Activated CD8-positive, alpha-beta T cell treated with anti-CD3 and anti-CD28 coated beads for 36 hours (primary cell): ENCODE data around the gene RALB. TPM values are rescaled to one million over a fixed set of nuclear protein-coding genes. Genes with fewer than 3 reads are reported as not detected.
"Not testable (repeated sequence)": the region's sequence is repeated elsewhere in the genome, so short reads cannot be mapped to it uniquely, and the experiment has no call there.

ENCODE experiments used
- ATAC-seq: fragments of 200-7000 bp; cut with Tn5 transposase; one replicate; pipeline ENCODE4 v1.10.0; 2021; ENCODE audit warnings: mild to moderate bottlenecking, moderate library complexity
- CTCF ChIA-PET: fragments of 350-600 bp; sonication (Branson Sonifier 250); formaldehyde crosslinking; loops from one replicate; lab custom pipeline; 2021; ENCODE audit warnings: antibody characterized with exemption; lab: Charles Lee
- POLR2A ChIA-PET: fragments of 350-600 bp; sonication (Branson Sonifier 250); formaldehyde crosslinking; loops from one replicate; lab custom pipeline; 2021; ENCODE audit warnings: antibody characterized with exemption; lab: Charles Lee
- DNase-seq: peaks from one replicate; pipeline ENCODE4 v3.0.0-alpha.2; 2020
- H3K27ac Mint-ChIP-seq: one replicate; pipeline ENCODE4 v1.8.0; 2021; ENCODE audit warnings: mild to moderate bottlenecking, mixed read lengths
- H3K27me3 Mint-ChIP-seq: one replicate; pipeline ENCODE4 v1.8.0; 2021; ENCODE audit warnings: mixed read lengths
- H3K36me3 Mint-ChIP-seq: one replicate; pipeline ENCODE4 v1.8.0; 2021; ENCODE audit warnings: low read depth, mixed read lengths
- H3K4me1 Mint-ChIP-seq: one replicate; pipeline ENCODE4 v1.8.0; 2021; ENCODE audit warnings: low read depth, mixed read lengths
- H3K4me3 Mint-ChIP-seq: one replicate; pipeline ENCODE4 v1.8.0; 2021; ENCODE audit warnings: mild to moderate bottlenecking, moderate library complexity, mixed read lengths
- H3K9me3 Mint-ChIP-seq: one replicate; pipeline ENCODE4 v1.8.0; 2021; ENCODE audit warnings: mixed read lengths
- intact Hi-C: fragments of 100-400 bp; cut with micrococcal nuclease; formaldehyde crosslinking; loops from one replicate; pipeline ENCODE4 v1.10.0; 2022
- total RNA-seq, 2 experiments: library from RNA; stranded (reverse); gene quantifications; one replicate each; pipeline ENCODE4 v1.2.3, GENCODE V29; 2021
- TF ChIP-seq, protein P1 (sequence below): fragments of 200-600 bp; IDR thresholded peaks from one replicate; pipeline ENCODE4 v1.8.0; 2022; ENCODE audit warnings: antibody characterized with exemption, mild to moderate bottlenecking

RALB gene
- total RNA-seq, 2 experiments from 2014 or later = 16.7 to 17.6 TPM

DNA sequence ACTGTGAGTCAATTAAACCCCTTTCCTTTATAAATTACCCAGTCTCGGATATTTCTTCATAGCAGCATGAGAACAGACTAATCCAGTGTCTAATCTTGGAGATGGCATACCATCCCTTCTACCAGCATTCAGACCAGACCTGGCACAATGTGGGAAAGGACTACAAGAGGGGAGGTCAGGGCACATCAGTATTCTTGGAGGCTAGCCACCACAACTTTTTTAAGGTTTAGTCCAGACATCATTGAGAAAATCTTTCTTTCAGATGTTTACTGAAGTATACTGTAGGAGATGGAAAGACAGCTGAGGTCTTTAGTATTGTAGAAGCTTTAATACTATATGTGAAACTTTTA lies 4.0 kb downstream of the RALB start:
- ChIA-PET POLR2A (no interaction called here), CTCF (interaction anchor here (1.1 to 3.3 kb wide), 3 partner anchors 11 to 56 kb away, joined by 3 to 13 read pairs (median 4); no protein-coding TSS in a partner anchor)
- DNase-seq (no peak), ATAC-seq (no peak)
- TF ChIP-seq, protein P1, sequence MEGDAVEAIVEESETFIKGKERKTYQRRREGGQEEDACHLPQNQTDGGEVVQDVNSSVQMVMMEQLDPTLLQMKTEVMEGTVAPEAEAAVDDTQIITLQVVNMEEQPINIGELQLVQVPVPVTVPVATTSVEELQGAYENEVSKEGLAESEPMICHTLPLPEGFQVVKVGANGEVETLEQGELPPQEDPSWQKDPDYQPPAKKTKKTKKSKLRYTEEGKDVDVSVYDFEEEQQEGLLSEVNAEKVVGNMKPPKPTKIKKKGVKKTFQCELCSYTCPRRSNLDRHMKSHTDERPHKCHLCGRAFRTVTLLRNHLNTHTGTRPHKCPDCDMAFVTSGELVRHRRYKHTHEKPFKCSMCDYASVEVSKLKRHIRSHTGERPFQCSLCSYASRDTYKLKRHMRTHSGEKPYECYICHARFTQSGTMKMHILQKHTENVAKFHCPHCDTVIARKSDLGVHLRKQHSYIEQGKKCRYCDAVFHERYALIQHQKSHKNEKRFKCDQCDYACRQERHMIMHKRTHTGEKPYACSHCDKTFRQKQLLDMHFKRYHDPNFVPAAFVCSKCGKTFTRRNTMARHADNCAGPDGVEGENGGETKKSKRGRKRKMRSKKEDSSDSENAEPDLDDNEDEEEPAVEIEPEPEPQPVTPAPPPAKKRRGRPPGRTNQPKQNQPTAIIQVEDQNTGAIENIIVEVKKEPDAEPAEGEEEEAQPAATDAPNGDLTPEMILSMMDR = no peak
- no peaks in the 10 kb centered on the region for H3K27me3 Mint-ChIP-seq
- H3K36me3 Mint-ChIP-seq = peaks cover 13% of the 10 kb centered on the region
- no peak overlapping the region for H3K4me3 Mint-ChIP-seq
- H3K4me1 Mint-ChIP-seq = peaks cover 37% of the 10 kb centered on the region
- intact Hi-C loops = no loop called here
- no peak overlapping the region for H3K27ac Mint-ChIP-seq
- peaks cover 11% of the 10 kb centered on the region for H3K9me3 Mint-ChIP-seq

DNA sequence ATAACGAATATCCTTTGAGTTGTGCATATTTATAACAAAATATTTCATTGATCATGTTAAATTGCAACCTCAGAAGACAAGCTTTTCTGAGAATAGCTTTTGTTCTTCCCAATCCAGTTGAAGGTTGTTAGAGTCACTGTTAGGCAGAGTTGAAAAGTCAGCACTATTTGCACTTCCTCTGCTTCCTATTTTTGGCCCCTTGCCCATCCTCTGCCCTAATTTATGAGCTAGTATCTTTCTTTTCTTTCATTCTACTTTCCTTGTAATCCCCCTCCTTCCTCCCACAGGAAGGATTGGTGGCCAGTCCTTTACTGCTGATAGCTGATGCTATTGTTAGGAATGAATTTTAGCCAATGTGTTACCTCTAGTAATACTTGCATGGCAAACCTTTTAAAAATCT lies 4.9 kb downstream of the RALB start:
- ATAC-seq (no peak), DNase-seq (no peak)
- Mint-ChIP-seq H3K4me1 (peaks cover 32% of the 10 kb centered on the region), H3K9me3 (peaks cover 11% of the 10 kb centered on the region), H3K4me3 (no peak overlapping the region), H3K36me3 (peaks cover 13% of the 10 kb centered on the region), H3K27ac (no peak overlapping the region), H3K27me3 (no peaks in the 10 kb centered on the region)
- POLR2A ChIA-PET = interaction anchor here (1.2 kb wide), 1 partner anchor 25 kb away, joined by 4 read pairs; no protein-coding TSS in a partner anchor
- TF ChIP-seq, protein P1 = no peak
- intact Hi-C loops = no loop called here
- CTCF ChIA-PET = interaction anchor here (0.9 to 3.3 kb wide), 4 partner anchors 10 to 55 kb away, joined by 3 to 13 read pairs (median 3); no protein-coding TSS in a partner anchor

DNA sequence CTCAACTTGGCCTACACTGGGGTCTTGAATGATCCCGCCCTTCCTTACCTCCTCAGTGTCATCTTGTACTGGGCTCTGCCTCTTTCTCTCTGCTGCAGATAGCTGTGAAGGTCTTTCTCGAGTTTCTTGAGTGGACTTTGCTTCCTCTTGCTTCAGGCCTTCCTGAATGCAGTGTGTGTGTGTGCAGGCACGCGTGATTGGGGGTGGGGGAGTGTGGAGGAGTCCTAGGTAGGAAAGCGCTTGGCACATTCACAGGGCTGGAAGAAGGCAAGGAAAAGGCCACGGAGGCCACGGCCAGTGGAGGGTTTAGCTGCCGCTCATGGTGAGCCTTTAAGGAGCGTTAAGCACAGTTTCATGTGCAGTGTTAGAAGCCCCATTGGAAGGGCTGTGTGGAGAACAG lies 5.5 kb downstream of the RALB start:
- Mint-ChIP-seq H3K4me3 (no peak overlapping the region), H3K27me3 (no peaks in the 10 kb centered on the region), H3K9me3 (peaks cover 11% of the 10 kb centered on the region), H3K36me3 (peaks cover 13% of the 10 kb centered on the region), H3K4me1 (peaks cover 32% of the 10 kb centered on the region), H3K27ac (no peak overlapping the region)
- ChIA-PET CTCF (interaction anchor here (1.2 to 3.3 kb wide), 3 partner anchors 9 to 81 kb away, joined by 3 to 13 read pairs (median 3); no protein-coding TSS in a partner anchor), POLR2A (interaction anchor here (1.2 kb wide), 1 partner anchor 26 kb away, joined by 4 read pairs; no protein-coding TSS in a partner anchor)
- TF ChIP-seq, protein P1 = no peak
- ATAC-seq (no peak), DNase-seq (no peak)
- intact Hi-C loops = no loop called here

DNA sequence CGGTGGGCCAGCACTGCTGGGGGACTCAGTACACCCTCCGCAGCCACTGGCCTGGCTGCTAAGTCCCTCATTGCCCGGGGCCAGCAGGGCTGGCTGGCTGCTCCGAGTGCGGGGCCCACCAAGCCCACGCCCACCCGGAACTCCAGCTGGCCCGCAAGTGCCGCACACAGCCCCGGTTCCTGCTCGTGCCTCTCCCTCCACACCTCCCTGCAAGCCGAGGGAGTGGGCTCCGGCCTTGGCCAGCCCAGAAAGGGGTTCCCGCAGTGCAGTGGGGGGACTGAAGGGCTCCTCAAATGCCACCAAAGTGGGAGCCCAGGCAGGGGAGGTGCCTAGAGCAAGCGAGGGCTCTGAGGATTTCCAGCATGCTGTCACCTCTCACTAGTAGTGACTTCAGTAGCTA lies 7.3 kb downstream of the RALB start:
- CTCF ChIA-PET = not testable (repeated sequence)

DNA sequence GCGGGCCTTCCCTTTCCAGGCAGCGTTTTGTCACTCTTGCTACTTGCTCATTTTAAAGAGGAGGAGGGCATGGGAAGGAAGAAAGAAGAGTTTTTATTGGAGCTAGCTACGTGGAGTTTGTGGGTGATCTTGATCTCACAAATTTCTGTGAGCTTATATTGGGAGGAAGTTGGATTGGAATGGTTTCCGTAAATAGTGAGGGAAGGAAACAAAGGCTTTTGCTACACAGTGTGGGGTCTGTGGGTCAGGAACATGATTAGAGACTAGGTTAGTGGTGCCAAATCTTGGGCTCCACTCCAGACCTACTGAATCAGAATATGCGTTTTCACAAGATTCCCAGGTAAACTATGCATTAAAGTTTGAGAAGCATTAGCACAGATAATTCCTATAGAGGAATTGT lies 8.1 kb downstream of the RALB start:
- intact Hi-C loops = no loop called here
- POLR2A ChIA-PET = interaction anchor here (1.4 kb wide), 1 partner anchor 10 kb away, joined by 4 read pairs; no protein-coding TSS in a partner anchor
- peak overlapping the region; percentile 47 for H3K27ac Mint-ChIP-seq

More for the DNA sequence above, 7.3 kb downstream of the RALB start:
- H3K27me3 Mint-ChIP-seq, ATAC-seq, POLR2A ChIA-PET, H3K27ac Mint-ChIP-seq, H3K4me3 Mint-ChIP-seq, intact Hi-C loops, DNase-seq: not testable (repeated sequence)
- peaks cover 24% of the 10 kb centered on the region for H3K4me1 Mint-ChIP-seq
- H3K36me3 Mint-ChIP-seq = peaks cover 13% of the 10 kb centered on the region
- peaks cover 11% of the 10 kb centered on the region for H3K9me3 Mint-ChIP-seq

More for the DNA sequence above, 8.1 kb downstream of the RALB start:
- ATAC-seq = no peak
- Mint-ChIP-seq H3K27me3 (no peaks in the 10 kb centered on the region), H3K4me1 (peaks cover 19% of the 10 kb centered on the region), H3K4me3 (no peak overlapping the region), H3K36me3 (peaks cover 13% of the 10 kb centered on the region), H3K9me3 (peaks cover 11% of the 10 kb centered on the region)
- CTCF ChIA-PET = interaction anchor here (1.1 kb wide), 1 partner anchor 52 kb away, joined by 4 read pairs; no protein-coding TSS in a partner anchor
- DNase-seq = no peak
- TF ChIP-seq, protein P1 = no peak
